ENCODE measurements around the gene EIPR1.

Gene EIPR1

DNA sequence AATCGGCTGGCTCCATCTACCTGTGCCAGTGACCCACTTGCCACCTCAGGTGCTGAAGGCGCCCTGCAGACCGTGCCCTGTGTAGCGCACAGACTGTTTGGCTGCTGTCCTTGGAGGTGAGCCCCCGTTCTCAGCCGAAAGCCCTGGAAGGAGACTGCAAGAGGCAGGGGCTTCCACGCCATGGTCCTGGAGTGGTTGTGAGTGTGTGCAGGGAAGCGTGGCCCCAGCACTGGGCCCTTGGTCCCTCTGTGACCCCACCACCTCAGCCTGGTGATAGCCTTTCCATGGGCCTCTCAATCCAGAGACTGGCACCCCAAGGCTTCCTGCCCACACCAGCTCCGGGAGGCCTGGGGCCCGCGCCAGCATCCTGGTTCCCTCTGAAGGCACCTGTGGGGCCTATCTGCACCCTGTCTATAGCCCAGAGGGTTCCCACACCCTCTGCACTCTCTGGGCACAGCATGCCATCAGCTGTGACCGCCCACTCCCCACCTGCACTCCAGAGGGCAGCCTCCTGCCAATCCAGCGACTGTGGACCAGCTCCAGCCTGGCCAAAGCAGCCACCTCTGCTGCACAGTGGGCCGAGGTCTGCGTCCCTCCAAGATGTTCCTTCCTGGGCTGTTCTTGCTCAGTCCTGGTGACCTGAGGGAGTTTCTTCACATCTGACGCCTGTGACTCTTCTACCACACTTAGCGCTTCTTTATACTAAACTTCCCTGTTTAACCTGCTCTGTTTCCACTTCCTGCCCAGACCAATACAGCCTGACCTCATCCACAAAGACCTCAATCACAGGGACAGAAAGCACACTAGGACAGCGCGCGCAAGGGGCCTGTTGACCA, 109.5 kb downstream of the EIPR1 start:
- DNase-seq (ENCODE audit: low read depth): no peak

DNA sequence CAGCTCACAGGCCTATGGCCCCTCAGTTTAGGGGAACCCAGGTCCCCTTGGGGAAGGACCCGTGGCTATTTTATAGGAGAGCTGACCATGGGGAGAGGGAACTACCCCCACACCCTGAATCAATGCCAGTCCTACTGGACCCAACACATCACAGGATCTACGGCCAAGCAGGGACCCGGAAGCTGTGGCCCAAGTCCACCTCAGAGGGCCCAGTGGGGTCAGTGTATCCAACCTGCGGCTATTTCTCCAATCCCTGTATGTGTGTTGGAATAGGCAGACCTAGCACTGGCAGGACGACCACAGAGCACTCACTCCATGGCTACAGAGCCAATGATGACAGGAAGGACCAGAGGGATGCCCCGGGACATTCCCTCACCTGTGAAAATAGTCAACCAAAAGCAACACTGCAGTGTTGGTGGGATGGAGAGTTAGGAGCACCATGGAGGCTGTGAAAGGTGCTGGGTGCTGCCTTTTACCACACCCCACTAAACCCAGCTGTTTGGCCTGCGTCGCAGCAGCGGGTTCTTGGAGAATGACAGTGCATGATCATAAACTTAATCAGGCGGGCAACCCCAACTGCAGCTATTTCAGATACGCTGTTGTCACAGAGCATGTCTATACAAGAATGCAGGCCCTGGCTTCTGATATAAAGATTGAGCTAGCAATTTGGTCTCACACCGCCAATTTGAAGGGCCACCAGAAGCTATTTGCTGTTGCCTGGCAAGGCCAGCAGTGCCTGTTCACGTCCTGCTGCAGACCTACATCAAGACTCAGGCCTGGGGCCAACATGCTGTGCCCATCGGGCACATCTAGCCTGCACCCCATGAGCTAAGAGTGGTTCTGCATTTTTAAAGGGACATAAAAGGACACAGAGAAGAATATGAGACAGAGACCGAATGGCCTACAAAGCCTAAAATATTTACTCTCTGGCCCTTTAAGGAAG, 110.4 kb downstream of the EIPR1 start:
- DNase-seq (ENCODE audit: low read depth): no peak

DNA sequence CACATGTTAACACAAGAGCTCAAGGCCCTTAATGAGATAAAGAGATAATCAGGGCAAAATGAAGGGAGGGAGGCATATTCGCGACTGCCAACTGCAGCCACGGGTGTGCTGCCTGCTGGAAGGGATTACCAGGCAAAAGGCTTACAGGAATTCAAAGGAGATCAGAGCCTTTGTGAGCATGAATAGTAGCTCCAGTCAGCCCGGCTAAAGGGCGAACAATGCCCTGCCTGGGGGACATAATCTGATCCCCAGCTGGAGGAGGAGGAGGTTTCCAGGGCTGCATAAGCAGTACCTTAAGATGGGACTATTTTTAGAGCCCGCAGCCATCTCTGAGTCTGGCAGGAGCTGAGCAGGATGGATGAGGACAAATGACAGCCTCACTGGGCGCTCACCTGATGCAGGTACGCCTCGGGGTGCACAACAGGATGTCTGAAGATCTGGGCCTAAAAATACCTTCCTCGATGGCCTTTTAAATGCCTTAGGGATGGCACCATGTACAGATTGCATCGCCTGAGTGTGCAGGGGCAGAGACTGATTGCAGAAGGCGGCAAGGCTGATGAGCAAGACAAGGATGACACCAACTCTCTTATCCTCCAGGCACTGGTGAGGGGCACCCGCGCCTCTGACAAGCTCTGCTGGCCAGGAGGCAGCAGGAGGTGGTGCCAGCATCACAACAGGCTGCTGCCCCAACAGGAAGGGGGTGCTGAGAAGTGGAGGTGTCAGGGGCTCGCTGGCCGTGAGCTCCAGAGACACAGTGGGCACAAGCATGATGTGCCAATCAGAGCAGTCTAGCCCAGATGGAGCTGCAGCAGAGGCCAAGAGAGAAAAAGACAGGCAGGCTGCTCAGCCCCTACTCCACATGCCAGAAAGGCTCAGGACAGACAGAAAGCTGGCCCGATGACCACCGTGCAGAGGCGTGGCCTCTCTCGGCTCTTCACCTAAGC, 111.4 kb downstream of the EIPR1 start:
- DNase-seq (ENCODE audit: low read depth): no peak

DNA sequence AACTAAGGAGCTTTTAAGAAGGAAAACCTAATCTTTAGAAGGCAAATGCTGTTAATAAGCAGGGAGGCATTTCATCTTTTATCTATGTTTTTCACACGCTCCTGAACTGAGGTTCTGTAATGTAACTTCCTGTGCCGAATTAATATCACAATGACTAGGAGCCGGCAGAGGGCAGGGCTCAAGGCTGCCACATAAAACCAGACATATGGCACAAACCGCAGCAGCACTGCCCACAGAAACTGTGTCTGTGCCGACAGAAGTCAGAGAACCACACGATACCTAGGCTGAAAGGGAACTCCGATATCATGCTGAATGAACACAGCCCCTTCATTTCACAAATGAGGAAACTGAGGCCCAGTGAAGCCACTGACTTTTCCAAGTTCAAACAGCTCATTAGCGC, 112.1 kb downstream of the EIPR1 start:
- DNase-seq (ENCODE audit: low read depth): no peak

DNA sequence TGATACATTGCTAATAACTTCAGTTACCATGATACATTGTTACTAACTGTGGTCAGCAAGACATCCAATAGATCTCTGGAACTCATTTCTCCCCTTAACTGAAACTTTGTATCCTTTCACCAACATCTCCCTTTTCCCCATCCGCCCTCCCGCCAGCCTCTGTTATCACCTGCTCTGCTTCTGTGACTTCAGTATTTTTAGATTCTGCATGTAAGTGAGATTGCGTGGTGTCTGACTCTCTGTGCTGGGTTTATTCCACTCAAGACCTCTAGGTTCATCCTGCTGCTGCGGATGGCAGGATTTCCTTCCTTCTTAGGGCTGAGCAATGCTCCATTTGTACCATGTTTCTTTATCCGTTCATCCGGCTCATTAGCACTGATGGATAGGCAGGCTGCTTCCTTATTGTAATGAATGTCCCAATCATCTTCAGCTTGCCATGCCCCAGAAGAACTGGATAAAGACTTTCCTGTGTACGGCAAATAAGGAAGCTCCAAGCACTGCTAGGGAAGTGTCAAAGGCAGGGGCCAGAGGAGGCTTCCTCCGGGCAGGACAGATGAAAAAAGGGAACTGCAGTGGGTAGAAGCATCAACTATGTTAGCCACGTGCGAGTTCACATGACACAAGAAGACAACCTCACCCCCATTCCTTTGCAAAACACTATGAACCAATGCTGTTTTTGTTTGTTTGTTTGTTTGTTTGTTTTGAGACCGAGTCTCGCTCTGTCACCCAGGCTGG, 113.4 kb downstream of the EIPR1 start:
- no peak for DNase-seq (ENCODE audit: low read depth)

DNA sequence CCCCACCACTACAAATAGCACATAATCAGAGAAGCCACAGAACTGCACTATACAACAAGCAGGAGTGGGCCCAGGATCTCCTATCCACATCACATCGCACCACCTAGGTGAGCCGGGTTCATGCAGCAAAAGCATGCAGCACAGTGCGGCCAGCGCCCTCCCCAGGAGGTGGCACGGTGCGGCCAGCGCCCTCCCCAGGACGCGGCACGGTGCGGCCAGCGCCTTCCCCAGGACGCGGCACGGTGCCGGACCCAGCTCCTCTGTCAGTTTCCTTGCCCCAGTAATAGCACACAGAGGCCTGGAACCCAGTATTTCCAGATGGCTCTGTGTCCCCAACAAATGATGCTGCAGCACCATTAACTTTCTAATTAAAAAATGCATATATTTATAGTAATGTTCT, 114.1 kb downstream of the EIPR1 start:
- no peak for DNase-seq (ENCODE audit: low read depth)

DNA sequence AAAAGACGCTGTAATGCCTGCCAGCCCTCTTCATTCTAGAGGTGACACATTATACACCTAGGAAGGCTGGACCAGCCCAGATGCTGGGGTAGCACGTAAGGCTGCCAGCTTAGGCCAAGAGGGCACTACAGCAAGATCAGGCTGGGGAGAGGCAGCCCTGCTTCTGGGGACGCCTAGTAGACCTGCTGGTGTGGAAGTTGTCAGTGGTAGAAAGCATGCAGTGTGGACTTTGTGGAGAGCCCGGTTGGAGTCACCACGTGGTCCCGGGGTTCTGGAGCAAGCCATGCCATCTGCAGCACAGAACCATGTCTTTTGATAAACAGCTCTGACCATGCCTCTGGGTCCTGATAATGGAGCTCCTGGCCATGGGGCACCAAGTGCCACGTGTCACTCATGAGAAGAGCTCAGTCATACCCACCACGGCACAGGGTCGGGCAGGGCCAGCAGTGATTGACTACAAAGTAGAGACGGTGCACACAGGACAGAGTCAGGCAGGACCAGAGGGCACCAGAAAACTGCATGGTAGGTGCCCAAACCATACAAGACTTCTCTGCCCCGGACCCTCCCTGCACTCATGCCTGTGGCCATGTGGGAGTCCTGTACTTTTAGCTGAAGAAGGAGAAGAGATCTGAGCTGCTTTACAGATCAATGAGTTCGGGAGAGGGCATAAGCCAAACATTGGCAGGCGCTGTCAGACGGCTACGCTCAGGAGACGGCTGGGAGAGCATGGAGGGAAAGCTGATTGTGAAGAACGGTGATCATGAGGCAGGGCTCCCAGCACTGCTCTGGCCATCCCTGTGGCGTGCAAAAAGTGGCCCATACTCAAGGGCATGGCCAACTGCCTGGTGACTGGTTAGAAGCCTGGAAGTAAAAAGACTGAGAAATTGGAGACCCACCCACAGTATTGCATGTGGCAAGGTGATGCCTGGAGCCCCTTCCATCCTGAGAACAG, 114.9 kb downstream of the EIPR1 start:
- DNase-seq (ENCODE audit: low read depth): no peak

DNA sequence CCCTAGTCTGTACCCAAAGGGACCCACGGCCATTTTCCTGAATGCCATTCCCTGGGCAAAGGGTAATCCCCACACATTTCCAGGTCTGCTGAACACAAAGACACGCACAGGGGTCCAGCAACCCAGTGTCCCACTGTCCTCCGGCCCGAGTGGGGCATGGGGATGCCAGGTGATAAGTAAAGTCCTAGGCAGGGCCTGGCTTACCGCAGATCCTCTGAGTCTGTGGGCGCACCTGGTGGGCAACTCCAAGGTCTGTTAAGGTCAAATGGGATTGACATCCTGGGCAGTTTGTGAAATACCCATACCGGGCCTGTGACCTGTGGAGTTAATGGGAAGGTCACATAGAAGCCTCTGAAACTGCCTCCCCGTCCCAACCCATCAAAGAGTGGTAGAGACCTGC, 116.1 kb downstream of the EIPR1 start:
- no peak for DNase-seq (ENCODE audit: low read depth)

DNA sequence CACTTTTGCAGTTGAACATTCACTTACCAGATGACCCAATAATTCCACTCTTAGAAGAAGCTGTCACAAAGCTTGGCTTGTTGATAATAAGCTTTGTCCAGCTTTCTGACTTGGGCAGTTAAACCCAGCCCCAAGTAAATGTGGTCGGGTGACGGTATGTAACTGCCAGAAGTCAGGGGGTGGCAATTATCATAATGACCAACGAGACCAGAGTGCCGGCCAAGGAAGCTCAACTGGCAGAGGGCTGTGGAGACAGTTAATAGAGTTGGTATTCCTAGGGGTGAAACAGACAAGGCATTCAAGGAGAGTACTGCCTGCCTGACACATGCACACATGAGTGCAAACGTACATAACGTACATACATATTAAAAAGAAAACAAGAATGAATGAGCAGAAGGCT, 116.7 kb downstream of the EIPR1 start:
- DNase-seq (ENCODE audit: low read depth): no peak

DNA sequence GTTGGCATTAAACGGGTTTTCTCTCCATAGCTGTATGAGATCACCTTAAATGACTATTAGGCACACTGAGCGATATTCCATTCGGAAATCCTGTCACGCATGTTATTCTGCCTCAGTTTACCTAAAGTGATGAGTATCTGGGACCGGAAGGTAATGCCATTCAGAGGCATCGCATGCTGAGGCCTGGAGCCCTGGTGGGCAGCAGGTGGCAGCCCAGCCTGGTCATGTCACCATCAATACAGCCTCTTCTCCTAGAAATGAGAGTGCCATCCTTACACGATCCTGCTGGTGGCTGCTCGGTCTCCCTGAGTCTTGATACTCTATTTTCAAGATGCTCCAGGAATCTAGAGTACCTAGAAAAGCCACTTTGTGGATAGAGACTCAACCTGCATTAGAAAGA, 119.8 kb downstream of the EIPR1 start:
- DNase-seq (ENCODE audit: low read depth): no peak

DNA sequence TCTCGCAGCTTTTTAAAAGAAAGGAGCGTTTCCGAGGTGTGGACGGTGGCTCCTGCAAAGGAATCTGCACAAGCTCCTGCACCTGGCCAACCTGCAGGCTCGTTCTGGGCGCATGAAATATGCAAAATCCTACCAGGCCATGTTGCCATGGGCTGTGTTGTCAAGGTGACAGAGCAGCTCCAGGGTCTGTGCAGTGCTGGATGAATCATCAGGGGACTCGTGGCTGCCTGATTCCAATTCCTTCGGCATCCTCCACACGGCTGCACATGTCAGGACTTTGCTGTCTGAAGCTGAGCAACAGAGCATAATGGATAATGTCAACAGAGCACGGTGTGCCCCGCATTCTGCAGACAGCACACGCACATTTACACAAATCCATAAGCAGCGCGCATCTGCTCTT, 120.5 kb downstream of the EIPR1 start:
- no peak for DNase-seq (ENCODE audit: low read depth)

DNA sequence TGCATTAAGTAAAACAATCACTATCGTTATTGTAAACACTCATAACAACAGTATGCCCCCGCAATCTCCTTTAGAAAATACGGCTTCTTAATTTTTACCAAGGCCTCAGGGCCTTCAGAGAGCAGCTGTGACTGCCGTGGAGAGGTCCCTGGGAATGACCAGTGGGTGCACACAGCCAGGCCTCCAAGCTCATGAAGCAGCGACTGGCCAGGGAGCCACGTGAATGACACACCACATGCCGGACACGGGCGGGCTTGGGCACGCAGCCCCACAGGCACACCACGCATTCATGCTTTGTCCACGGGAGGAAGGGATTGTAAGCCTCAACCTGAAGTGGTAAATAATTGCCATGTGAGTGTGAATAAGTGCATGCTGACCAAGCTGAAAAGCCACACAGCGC, 121.0 kb downstream of the EIPR1 start:
- DNase-seq (ENCODE audit: low read depth): no peak

DNA sequence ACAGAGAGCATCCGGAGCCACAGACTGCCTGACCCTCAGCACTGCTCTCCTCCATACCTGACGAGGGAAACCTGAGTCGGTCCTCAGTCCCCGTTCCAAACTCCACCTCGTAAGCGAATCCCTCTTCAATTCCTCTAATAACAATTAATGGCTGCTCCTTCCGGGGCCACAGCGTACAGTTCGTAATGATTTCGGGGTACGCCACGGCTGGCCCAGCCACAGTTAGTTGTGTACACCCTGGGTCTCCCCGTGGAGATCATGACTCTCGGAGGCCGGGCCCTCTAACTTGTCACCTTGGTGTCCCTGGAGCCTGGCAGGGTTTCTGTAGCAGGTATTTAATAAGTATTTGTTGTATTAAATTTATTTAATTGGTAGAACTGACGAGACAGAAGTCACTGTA, 121.5 kb downstream of the EIPR1 start:
- DNase-seq (ENCODE audit: low read depth): no peak

DNA sequence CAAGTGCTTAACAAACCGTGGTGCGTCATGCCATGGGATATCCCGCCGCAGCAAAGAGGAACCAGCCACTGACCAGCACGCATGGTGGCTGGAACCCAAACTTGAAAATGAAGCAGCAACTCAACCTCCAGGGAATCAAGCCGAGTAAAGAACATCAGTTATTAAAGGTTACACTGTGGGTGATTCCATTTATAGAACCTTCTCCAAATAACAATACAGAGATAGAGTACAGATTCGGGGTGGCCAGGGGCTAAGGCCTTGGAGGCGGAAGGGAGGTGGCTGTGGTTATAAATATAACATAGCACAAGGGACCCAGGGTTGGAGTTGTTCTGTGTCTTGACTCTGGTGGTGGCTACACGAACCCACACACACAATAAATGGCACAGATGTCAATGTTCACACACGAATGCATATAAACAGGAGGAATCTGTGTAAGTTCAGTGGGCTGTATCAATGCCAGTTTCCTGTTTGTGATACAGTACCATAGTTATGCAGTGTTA, 123.1 kb downstream of the EIPR1 start:
- DNase-seq (ENCODE audit: low read depth): no peak

DNA sequence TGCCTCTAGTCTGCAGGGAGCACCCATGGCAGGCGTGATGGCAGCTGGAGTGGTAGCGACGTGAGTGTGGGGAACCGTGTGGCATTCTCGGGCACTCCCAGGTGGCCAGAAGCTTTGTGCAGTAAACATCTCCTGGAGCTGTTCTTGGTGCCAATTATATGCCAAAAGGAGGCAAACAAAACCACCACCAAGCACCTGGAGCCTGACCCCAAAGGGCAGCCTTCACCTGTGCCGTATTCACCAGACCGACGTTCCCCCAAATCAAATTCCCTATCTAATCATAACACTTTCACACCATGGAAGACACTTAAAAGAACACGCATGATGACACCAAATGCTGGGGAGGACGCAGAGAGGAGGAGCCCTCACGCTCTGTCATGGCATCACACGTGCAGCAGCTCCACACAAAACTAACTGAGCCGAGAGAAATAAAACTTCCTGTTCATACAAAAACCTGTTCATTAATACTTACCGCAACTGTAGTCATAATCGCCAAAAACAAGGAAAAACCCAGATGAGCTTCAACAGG, 123.6 kb downstream of the EIPR1 start:
- DNase-seq (ENCODE audit: low read depth): no peak

DNA sequence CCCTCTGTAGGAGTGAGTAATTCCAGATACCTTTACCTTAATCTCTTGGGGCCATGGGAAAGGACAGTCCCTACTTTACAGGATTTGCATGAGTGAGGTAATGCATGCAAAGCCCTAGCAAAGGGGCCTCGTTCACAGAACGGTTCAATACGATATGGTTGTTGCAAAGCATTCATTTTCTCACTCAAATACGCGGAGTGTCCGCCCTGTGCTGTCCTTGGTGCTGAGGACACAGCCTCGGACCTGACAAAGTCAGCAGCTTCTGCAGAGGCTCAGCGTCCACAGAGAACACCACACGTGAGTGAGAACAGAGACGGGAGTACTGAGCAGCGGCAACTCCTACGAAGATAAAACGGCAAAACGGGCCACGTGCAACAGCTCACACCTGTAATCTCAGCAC, 125.7 kb downstream of the EIPR1 start:
- no peak for DNase-seq (ENCODE audit: low read depth)

DNA sequence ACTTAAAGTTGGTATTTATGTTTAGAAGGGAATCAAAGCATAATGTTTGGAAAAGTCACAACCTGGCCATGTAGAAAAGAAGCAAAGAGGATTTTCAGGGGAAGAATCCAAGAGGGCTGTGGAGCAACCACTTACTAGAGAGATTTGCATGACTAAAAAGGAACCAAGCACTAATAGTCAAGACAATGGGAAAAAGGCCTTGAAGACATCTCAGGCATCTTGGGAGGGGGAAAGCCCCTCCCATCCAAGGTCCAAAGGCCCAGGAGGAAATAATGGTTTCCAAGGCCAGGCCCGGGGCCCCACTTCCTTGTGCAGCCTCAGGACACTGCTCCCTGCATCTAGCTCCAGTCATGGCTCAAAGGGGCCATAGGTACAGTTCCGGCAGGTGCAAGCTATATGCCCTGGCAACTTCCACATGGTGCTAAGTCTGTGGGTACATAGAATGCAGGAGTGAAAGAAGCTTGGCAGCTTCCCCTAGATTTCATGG, 128.1 kb downstream of the EIPR1 start:
- DNase-seq (ENCODE audit: low read depth): no peak

DNA sequence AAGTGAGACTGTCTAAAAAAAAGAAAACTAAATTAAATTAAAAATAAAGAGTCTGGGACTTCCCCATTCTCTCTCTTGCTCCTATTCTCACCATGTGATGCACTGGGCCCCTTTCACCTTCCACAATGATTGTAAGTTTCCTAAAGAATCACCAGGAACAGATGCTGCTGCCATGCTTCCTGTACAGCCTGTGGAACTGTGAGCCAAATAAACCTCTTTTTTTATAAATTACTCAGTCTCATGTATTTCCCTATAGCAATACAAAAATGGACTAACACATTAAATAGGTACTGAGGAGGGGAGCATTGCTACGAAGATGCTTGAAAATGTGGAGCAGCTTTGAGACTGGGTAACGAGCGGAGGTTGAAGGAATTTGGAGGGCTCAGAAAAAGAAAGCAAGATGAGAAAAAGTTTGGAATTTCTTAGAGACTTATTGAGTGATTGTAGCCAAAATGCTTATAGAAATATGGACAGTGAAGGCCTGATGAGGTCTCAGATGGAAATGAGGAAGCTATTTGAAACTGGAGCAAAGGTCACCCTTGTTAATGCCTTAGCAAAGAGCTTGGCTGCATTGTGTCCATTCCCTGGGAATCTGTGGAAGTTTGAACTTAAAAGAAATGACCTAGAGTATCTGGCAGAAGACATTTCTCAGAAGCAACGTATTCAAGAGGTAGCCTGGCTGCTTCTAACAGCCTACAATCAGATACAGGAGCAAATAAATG, 128.7 kb downstream of the EIPR1 start:
- DNase-seq (ENCODE audit: low read depth): no peak
